AG08395 (cell line): ENCODE data around the gene KAT7.

Experiments used
- DNase-seq: peaks from one replicate; pipeline ENCODE4 v3.0.0; 2012; ENCODE audit warnings: mixed read lengths, low spot score

KAT7 gene

DNA sequence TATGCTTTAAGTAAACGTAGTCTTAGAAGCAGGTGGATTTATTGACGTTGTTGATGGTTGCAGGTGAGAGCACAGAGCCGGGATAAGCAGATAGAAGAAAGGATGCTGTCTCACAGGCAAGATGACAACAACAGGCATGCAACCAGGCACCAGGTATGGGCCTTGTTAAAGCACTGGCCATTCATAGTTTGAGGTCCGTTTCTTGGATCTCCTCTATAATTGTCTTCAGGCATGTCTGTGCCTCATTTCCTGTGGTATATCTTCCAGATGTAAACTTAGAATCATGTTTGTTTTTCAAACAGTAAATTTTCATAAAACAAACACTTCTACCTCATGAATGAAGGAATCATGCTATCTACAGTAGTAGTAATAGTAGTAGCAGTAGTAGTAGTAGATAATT, 20.6 kb downstream of the KAT7 start:
- DNase-seq, result no peak

GRCh38 chr17:49814781-49815529, 26.5 kb downstream of the KAT7 start:
- no peak for DNase-seq

- no peak for DNase-seq
These were observed 27.3 kb downstream of the KAT7 start for GRCh38 chr17:49815761-49816281.

- no peak for DNase-seq
These were observed 29.5 kb downstream of the KAT7 start for GRCh38 chr17:49817993-49818392.

DNA sequence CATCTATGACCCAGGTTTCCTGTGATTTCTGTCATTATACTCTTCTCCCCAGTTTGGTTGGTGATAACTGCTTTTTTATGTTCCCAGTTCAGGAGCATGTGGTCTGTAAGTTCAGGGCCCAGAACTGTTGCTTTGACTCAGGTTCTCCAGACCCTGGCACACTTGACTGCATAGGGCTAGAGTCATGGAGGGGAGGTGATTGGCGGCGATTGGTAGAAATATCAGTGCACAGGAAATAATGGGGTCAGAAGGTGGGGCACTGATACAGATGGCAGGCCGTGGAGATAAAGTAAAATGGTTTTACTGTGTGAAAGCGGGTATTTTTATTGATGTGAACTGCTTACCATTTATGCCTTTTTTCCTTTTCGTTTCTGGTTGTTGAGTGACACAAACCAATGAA, 30.7 kb downstream of the KAT7 start:
- no peak for DNase-seq

GRCh38 chr17:49819651-49820050, 31.2 kb downstream of the KAT7 start:
- DNase-seq, result no peak

DNA sequence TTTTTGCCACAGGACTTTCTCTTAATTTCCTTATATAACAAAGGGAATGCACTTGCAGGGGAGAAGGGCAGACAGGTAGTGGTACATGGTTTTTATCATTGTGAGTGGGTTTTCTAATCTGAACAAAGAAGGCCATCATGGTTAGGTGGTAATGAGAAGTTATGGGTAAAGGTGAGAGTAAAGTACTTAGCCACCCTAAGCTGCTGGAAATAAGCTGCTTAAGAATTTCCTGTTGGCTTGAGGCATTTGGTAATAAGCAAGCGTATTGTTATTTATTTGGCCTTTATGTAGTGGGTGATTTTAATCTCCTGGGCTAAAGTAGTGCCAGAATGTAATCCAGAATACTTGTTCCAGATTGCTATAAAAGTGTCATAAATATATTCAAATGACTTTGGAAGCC, 32.3 kb downstream of the KAT7 start:
- DNase-seq, result no peak

DNA sequence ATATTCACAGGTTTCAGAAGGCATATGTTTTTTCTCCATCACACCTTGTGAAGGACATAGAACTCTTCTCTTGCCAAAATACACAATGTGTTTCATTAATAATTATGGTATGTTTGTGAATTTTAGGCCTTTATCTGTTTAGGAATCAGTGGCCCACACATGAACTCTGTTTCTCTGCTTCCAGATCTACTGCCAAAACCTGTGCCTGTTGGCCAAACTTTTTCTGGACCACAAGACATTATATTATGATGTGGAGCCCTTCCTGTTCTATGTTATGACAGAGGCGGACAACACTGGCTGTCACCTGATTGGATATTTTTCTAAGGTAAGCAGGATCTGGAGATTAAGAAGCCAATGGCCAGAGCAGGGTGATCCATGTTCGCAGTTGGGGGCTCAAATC, 33.0 kb downstream of the KAT7 start:
- no peak for DNase-seq

DNA sequence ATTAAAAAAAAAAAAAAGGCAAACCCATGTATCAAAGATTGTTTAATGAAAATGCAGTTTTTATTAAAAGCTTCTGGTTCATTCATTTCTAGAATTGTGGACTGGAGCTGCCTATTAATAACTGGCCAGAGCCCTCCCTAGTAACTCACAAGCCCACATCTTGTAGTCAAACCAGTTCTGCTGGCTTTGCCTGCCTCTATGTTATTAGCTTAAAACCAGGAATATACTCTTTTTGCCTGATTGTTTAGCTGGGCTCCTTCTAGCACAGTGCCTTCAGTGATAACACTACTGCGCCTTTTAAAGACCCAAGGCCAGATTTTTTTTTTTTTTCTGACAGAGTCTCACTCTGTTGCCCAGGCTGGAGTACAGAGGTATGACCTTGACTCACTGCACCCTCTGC, 33.4 kb downstream of the KAT7 start:
- no peak for DNase-seq

DNA sequence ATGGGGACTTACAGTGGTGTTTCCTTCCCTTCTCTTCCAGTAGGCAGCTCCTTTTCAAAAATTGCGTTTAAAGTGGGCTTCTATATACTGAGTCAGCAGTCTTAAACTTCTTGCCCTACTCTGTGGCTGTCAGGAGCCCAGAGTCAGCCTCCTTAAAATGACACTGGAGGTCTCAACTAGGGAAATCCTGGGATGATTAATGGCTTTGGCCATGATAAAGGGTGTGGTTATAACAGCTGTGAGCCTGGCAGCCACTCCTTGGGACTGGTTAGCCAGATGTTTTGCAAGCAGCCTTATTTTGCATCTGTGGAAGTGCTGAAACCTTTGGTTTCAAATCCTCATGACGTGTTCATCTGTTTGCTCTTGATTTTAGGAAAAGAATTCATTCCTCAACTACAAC, 34.3 kb downstream of the KAT7 start:
- peak; percentile 59 for DNase-seq

GRCh38 chr17:49823614-49824013, 35.1 kb downstream of the KAT7 start:
- no peak for DNase-seq

- DNase-seq, result no peak
These were observed 37.2 kb downstream of the KAT7 start for GRCh38 chr17:49825645-49826044.

- peak; percentile 47 for DNase-seq
These were observed 39.8 kb downstream of the KAT7 start for GRCh38 chr17:49828325-49828724.

- DNase-seq, result no peak
These were observed 40.5 kb downstream of the KAT7 start for GRCh38 chr17:49829026-49829425.

DNA sequence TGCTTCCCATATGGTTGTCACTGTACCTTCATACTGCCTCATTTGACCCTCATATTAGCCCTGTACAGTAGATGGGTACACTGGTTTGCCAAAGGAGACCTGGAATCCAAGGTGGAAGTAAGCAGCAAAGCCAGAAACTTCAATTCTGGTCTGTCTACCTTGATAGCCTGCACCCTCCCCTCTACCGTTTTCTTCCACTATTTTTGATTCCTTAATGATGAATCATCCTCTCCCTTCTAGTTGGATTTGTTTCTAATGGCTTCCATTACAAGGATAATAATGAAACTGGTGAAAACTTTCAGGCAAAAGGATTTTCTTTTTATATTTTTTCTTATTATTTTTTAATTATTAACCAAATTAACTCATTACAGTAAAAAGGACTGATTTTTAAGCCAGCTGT, 42.1 kb downstream of the KAT7 start:
- peak; percentile 31 for DNase-seq

DNA sequence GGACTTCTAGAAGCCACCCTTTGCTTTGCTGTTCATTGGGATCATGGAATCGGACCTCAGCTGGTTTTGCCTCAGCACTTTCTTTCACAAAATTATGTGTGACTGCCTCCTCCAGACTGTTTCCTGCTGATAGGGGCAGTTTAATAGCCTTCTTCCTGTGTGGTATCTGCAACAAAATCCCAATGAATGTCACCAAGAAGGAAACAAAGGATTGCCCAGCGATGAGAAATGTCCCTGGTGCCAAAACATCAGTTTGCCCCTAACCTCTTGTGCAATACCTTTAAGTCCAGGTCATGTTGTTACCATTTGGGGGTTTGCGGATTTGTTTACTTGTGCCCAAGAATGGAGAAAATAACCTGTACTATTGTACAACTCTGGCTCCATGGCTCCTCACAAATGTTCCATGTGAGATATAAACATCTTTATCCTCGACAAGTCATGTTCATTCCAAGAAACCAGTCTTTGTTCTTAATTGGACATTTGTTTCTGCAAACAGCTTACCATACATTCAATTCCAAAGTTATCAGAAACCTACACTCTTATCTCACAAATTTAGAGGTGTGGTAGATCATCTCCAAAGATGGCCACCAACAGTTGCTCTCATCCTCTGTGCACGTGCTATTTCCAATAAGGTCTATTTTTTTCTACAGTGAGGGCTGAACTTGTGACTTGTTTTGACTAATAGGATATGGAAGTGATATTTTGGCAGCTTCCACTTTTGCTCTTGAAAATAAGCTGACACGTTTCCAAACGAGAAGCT, 44.5 kb downstream of the KAT7 start:
- DNase-seq, result no peak

- DNase-seq, result no peak
These were observed 45.8 kb downstream of the KAT7 start for GRCh38 chr17:49834118-49834743.

DNA sequence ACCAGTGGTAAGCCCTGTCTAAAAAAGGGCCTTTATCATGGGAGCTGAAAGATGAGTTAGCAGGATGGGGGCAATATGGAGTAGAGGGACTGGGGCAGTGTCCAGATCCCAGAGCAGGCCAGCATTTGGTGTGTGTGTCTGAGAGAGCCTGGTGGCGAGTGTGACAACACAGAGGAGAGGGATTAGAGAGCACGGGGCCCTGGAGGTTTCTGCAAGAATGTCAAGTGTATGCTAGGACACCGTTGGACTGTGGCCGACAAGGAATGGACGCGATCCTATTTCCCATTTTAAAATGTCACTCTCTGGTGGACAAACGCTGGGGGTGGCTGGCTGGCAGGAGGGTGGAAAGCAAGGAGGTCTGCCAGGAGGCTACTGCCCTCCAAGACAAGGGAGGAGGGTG, 47.0 kb downstream of the KAT7 start:
- DNase-seq, result no peak

- no peak for DNase-seq
These were observed 47.9 kb downstream of the KAT7 start for GRCh38 chr17:49836111-49837030.

DNA sequence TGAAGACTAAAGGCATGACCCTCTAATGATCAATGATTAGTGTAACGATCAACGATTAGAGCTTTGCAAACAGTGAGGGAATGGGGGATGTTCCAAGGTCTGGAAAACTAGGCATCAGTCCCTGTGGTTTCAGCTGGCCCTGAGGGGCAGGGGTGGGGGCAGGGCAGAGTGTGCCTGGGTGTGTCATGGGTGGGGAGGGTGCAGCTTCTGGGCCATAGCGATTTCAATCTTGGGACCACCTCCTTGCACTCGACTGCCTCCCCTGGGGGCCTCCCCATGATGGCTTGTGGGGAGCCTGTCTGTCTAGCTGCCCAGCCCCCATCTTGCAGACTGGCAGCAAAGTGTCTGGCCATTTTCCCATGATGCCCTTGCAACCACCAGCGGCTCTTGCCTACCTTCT, 51.0 kb downstream of the KAT7 start:
- no peak for DNase-seq

GRCh38 chr17:49841548-49841947, 53.1 kb downstream of the KAT7 start:
- DNase-seq, result no peak

GRCh38 chr17:49842371-49842770, 53.9 kb downstream of the KAT7 start:
- no peak for DNase-seq
